NCI-H460 (cell line): ENCODE results near the gene FAM180A. TPM values are rescaled to one million over a fixed set of nuclear protein-coding genes. Genes with fewer than 3 reads are reported as not detected.
"Not testable (repeated sequence)": the region's sequence is repeated elsewhere in the genome, so short reads cannot be mapped to it uniquely, and the experiment has no call there.

Source experiments
- DNase-seq: peaks from one replicate; pipeline ENCODE4 v3.0.0-alpha.2; 2016; ENCODE audit warnings: low read depth; ENCODE audit errors: extremely low read depth
- polyA plus RNA-seq: library from polyadenylated mRNA; depleted of rRNA; stranded (reverse); fragments of >200 nt; gene quantifications from 2 replicates; pipeline ENCODE4 v1.2.3, GENCODE V29; 2014; cell fraction: nucleus; rRNA removed
- total RNA-seq: library from RNA; depleted of rRNA; stranded (reverse); fragments of >200 nt; shearing (Covaris generic); gene quantifications from 2 replicates; pipeline ENCODE4 v1.2.3, GENCODE V29; 2014; rRNA removed

Gene FAM180A
- total RNA-seq: not detected in 2 replicates
- polyA plus RNA-seq: not detected in 2 replicates

DNA sequence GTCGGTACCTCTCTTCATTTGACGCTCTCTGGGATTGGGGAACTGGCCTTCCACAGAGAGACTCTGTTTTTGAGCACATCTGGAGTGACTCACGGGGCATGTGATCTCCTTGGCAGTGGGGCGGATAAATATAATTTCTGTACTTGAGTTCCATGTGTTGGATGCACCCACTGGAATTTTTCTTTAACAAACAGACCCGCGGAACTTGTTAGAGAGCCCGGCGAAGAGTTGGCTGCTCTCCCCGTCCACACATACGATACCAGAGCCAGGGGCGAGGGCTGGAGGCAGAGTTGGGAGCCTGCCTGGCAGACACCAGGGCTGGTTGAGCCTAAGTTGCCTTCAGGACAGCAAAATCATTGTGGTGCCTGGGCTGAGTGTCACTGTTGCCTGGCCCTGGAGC lies at the start of gene FAM180A:
TSS of gene FAM180A (minus strand) at position 44 of the 400 bp plus-strand sequence. CDS start 233 bp downstream, outside the sequence.
- no peak for DNase-seq

DNA sequence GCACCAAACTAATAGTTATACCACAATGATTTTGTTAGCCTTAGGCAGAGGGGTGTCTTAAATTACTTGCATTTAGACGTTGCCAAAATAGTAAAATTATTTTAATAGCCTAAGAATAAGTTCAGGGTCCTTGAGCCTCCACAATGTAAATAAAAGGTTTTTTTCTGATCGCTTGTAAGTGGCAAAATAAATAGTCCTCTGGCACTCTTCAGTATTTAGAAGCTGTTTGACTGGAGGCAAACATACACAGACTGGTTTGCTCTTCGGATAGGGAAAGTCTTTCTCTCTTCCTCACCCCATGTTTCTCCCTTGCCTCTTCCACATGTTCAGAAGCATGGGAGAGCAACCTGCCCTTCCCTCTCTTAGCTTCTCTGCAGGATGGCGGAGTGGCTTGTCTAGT lies 49.5 kb upstream of the FAM180A start:
- no peak for DNase-seq

DNA sequence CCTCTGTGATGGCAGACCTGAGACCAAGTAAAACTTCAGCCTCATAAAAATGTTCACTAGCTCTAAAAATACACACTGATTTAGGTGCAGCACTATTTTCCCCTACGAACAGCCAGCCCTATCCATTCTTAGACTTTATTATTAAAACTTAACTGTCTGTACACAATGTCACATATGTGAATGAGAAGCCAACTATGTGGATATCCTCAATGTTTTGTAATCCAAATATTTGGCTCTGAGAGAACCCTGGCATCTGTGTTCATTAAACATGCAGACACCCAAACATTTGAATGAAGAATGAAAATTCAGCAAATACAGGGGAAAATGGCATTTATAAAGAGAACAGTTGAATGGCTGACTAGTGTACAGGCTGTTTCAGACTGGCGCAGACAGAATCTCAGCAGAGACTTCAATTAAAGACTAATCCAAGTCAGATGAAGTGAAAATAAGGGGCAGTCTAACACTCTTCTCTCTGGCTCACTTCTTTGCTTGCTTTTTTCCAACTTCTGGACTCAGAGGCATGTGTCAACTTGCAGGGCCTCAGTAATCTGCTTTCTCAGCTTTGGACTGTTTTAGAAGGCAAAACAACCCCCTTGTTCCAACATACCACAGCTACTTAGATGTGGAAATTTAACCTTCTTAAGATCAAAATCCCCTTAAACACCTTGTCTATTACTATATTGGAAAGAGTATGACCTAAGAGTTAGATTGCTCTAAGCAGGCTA lies 47.4 kb upstream of the FAM180A start:
- DNase-seq: no peak

DNA sequence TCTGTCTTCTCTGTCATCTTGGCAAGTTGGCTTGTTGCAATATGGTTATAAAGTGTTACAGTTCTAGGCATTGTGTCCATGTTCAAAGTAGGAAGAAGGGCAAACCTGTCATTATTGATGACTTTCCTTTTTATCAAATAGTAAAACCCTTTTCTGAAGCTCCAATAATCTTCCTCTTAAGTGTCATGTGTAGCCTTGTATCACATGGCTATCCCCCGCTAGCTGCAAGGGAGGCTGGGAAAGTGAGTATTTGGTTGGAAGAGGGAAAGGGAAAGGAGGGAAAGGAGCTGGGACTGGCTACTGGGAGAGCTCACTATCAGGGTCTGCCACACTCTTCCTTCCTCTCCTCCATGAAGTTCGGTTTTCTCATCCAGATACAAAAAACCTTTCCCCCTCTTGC lies 45.2 kb upstream of the FAM180A start:
- no peak for DNase-seq

DNA sequence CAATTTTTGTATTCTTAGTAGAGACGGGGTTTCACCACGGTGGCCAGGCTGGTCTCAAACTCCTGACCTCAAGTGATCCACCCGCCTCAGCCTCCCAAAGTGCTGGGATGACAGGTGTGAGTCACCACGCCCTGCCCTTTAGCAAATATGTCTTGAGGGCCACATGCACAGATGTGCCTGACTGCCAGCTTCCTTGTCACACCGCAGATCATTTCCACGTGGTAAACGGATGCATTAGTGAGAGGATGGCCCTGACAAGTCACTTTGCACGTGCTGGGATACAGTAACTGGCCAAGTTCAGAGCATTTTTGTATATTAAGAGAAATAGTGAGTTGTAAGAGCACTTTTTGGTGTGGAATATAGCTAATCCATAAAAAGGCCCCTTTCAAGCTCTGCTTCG lies 44.3 kb upstream of the FAM180A start:
- DNase-seq: no peak

DNA sequence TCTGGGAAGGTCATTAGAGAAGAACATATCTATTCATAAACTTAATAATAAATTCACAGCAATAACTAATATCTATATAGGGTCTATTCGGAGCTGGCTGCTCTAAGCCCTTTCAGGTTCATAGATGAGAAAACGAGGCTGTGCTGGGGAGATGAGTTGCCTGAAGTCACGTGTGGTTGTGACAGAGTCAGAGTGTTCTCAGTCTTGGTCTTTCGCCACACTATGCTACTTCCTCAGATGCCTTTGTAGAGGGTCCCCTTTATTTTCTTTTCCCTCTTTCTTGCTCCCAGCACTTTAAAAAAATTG lies 43.7 kb upstream of the FAM180A start:
- no peak for DNase-seq

DNA sequence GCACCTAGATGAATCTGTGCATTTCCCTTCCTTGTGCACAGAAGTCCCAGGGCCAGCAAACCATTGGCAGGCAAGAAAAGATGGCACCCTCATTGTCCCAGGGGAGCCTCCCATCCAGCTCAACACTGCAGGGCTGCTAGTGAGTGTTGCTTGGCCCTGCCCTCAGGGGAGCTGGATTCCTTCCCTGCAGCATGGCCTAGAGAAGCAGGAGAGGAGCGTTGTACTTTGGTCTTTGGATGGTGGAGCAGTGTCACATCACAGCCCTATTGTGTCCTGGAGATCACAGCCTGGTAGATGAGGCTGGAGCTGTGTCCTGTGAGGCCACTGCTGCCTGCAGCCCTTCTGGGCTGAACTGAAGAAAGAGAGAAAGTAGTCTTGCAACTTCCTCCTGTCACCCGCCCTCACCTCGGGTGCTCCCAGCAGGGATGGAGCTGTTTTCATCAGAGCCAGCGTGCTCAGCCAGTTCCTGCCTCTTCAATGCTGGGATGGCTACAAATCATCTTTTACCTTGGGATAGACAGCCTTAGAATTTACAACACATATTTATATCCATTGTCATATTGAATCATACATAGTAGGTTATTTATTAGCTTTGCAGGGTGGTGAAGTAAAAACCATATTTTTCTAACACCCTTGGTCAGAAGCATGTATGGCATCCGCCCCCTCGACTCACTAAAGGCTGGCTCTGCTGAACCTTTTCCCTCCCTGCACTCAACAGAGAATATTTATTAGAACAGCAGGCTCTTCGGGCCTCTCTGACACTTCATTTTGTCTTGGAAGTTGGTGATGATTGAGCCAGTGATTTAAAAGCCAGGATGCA lies 43.1 kb upstream of the FAM180A start:
- no peak for DNase-seq

DNA sequence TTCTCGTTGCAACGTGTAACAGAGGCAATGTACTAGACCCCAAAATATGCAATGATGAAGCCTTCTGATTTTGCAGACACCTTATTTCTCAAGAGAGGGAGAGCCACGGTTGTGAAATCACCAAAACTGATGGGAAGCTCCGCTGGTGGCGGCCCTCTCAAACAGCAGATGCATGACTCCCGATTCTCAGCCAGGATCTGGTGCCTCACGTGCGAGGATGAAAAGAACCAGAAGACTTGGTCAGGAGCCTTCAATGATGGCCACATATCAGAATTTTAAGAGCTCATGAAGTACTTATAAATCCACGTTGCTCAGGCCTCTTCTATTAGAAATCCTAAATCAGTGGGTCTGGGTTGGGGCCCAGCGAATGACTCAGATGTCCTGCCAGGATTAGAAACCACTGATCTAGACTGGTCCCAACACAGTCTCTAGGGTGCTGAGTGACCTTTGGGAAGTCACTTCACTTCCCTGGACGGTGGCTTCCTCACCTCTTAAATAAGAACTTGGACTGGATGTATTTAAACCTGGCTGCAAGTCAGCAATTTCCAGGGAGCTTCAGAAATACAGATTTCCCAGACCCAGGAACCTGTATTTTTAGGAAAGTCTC lies 41.9 kb upstream of the FAM180A start:
- DNase-seq: no peak

DNA sequence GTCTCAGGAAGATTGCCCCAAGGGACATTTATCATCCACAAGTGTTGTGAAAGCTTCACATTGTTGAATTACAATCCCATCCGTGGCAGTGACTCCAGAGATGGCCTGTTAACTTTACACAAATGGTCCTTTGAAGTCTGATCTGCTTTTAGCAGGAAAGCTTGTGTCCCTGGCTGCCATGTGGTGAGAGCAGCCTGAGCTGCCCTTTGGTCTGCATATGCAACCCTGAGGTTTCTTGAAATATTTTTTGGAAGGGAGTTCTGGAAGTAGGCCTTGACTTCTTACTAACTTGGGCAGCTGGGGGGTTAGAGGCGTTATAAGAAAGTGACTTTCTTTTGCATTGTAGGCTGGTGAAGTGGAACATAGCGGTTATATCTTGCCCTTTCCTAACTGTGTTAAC lies 41.3 kb upstream of the FAM180A start:
- no peak for DNase-seq

DNA sequence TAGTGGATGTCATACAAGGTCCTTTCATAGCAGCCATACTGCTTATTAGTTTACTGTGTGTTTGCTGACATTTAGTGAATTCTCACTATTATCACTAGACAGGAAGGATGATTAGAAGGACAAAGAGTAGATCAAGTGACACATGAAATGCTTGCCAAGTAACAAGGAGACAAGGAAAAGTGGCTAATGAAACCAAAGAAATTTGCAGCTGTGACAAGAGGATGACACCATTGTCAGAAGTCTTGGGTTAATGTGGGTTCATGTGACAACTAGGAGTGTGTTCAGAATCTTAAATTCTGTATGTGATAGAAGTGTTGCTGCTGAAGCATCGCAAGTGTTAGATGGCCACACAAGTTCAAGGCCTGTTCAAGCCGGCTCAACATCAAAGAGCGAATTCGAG lies 40.8 kb upstream of the FAM180A start:
- no peak for DNase-seq

DNA sequence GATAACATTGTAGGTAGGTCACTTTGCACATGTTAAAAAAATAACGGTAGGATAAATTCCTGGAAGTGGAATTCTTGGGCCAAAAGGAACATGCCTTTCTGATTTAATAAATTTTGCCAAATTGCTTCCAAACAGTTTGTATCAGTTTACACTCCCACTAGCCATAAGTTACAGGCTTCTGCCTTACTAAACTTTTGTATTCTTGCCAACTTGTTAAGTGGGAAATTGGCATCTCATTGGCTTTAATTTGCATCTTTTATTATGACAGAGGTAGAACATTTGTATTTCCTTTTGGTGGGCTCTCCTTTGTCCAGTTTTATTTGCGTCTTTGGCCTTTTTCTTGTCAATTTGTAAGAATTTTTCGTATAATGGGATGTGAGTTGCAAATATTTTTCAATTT lies 38.3 kb upstream of the FAM180A start:
- no peak for DNase-seq

DNA sequence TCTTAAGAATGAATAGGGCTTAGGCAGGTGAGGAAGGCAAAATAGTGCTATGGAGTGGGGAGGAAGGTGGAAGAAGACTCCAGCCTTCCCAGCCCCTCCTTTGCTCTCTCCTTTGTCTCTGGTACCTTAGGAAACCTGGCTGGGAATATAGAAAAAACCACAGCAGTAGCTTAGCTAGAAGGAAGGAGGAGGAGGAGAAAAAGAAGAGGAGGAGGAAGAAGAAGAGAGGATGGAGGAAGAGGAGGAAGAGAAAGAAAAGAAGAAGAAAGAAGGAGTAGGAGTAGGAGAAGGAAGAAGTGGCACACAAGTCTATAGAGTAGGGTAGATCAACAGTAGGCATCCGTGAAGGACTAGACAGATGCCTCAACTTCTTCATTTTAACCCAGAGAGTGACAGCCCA lies 36.5 kb upstream of the FAM180A start:
- no peak for DNase-seq

DNA sequence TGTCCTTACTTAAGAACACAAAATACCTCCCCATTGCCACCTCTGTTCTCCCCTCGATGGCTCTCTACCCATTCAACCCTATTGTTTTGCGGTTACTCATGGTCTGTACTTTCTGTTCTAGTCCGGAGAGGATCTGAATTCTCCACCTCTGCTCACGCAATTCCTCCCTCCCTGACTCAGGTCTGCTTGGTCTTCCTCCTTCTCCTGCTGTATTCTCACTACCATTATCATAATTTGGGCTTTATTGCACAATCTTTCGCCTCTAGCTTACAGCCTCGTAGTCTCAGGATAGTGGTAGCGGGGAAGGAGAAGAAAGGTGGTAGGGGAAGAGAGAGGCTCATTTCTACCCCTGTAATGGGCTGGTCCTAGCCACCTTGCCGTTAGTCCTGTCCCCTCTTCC lies 35.4 kb upstream of the FAM180A start:
- DNase-seq: no peak

DNA sequence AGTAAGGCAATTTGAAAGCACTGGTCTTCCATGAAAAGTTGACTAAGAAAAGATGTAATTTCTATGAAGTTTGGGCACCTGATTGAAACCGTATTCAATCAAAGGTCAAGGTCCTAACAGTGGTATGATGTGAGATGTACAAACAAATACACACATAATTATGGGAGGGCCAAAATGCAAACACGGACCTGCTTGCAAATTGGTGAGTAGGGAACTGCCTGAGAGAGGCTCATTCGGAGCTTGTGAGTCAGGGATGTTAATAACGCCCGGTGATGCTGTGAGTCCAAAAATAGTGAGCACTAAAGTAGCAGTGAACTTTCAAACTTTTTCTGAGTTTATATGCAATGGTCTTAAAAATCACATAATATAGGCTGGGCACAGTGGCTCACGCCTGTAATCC lies 34.2 kb upstream of the FAM180A start:
- DNase-seq: no peak

DNA sequence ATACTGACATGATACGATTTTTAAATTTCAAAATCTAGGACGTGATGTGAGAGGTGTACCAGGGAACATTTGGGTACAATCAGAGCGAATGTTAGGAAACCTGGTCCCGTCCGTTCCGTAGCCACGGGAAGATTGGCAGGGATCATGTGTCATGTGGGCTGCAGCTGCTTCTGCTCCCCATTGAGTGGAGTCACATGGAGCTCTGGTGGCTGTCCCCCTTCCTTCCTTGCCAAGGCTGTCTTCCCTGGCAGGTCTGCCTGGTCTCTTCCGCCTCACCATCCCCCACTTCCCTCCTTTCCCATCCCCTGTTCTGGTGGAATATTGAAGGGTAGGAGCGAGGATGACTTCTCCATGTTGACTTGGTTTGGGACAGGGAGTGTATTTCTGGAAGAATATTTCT lies 33.8 kb upstream of the FAM180A start:
- DNase-seq: no peak

DNA sequence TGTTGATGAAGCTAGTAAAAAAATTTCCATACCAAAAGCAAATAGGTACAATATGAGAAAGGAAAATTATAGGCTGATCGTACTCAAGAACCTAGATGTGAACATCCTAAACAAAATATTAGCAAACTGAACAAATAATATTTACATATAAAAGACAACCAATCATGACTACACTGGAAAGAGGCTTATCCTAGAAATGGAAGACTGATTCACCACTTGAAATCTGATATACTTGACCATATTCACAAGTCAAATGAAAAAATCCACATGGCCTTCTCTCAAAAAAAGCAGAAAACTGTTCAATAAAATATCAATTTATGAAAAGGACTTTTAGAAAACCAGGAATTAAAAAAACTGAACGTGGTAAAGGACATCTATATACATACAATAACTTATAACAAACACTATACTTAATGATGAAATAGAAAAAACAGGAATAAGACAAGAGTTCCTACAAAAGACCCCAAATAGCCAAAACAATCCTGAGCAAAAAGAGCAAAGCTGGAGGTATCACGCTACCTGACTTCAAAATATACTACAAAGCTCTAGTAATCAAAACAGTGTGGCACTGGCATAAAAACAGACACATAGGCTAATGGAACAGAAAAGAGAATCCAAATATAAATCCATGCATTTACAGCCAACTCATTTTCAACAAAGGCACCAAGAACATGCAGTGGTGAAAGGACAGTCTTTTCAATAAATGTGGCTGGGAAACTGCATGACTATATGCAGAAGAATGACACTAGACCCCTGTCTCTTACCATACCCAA lies 29.2 kb upstream of the FAM180A start:
- DNase-seq: no peak

DNA sequence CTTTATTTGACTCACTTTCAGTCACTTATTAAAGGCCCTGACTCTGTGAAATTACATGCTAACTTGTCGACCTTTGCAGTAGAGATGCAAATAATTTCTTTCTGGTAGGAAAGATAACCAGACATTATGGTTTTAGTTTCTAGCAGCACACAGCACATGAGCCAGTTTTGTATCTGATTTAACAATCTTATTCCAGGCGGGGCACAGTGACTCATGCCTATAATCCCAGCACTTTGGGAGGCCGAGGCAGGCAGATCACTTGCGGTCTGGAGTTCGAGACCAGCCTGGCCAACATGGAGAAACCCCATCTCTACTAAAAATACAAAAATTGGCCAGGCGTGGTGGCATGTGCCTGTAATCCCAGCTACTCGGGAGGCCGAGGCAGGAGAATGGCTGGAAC lies 27.3 kb upstream of the FAM180A start:
- DNase-seq: not testable (repeated sequence)

DNA sequence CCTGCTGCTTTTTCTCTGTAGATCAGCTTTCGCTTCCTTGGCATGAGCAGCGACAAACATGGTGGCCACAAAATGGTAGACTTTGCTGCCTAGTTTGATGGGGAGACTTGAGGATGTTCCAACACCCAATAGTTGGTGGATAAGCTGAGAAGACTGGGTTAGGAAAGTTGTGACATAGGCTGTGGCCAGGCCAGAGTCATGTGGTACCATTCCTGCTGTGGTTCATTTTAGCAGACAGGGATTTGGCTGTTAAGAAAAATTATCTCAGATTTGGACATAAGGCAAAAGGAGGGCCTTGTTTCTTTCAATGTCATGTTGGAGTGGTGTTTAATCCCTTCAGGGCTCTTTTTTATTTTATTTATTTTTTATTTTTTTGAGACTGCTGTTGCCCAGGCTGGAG lies 26.6 kb upstream of the FAM180A start:
- DNase-seq: no peak

DNA sequence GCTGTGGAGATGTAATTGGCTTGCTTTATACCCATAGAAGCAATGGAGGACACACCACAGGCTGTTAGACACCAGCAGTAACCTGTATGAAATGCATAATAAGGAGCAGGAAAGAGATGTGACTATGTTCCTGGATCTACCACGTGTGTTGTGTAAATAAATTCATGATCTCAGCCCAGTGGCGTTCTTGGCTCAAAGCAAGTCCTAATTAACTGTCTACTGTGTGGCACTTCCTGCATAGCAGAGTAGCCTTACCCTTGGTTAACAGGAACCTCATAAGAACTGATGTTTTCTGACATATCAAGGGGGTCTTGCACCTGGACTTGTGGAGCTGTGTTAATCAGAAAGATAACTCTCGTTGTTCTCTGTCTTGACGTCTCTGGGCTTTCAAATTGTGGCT lies 25.7 kb upstream of the FAM180A start:
- peak; percentile 30 for DNase-seq

DNA sequence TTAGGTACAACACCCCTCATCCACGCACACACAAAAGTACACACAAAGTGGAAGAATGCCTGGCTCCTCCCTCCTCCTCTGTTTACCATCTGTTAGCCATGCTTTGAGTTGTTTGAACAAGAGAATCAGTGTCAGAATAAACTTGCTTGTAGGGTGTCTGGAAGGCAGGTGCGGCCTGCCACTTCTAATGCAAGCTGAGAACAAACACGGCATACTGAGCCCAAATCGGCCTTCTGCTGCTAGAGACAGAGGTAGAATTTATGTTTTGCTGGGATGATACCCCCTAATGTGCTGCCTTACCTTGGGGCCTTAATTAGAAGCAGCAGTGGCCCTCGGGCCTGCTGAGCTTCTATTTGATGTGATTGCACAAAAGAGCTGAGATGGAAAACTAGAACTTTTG lies 24.9 kb upstream of the FAM180A start:
- no peak for DNase-seq

DNA sequence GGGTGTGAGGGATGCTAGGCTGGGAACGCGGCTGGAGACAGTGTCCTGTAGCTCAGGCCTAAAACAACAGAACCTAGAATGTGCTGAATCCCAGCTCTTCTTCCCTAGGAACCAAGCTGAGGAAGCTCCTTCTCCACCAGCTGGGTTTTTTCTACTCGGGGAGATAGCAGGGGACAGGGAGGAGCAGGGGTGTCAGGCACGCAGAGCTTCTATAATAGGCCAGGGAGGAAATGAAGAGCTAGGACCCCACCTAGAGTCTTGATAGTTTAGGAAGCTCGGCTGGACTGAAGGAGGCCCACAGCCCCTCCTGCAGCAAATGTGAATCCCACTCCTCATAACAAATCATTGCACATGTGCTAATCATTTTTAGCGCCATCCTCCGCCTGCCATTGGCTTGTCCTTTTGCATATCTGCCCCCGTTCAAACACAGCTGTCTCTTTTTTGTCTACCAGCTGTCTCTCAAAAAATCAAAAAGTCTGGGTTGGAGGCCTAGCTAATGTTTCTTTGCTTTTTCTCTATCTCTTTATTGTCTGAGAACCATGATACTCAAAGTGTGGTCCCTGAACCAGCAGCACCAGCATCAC lies 24.1 kb upstream of the FAM180A start:
- no peak for DNase-seq
